Nephron (organoid): ENCODE results near the gene TRDN.
"Not testable (repeated sequence)": the region's sequence is repeated elsewhere in the genome, so short reads cannot be mapped to it uniquely, and the experiment has no call there.

Experiments
- H3K27ac Mint-ChIP-seq, 3 experiments: 2 replicates each; pipeline ENCODE4 v1.8.0; 2020; ENCODE audit warnings: mixed read lengths in 3 of 3, mild to moderate bottlenecking in 2 of 3, moderate library complexity in 1 of 3
- H3K27me3 Mint-ChIP-seq: 2 replicates; pipeline ENCODE4 v1.8.0; 2021; ENCODE audit warnings: low read depth, mild to moderate bottlenecking, moderate library complexity, mixed read lengths
- H3K36me3 Mint-ChIP-seq: 2 replicates; pipeline ENCODE4 v1.8.0; 2020; ENCODE audit warnings: low read depth, mixed read lengths
- H3K4me1 Mint-ChIP-seq: 2 replicates; pipeline ENCODE4 v1.8.0; 2020; ENCODE audit warnings: mixed read lengths
- H3K4me3 Mint-ChIP-seq, 3 experiments: 2 replicates each; pipeline ENCODE4 v1.8.0; 2020; ENCODE audit warnings: mild to moderate bottlenecking in 3 of 3, mixed read lengths in 3 of 3, moderate library complexity in 2 of 3
- H3K9me3 Mint-ChIP-seq: 2 replicates; pipeline ENCODE4 v1.8.0; 2020; ENCODE audit warnings: mixed read lengths
- TF ChIP-seq, protein P1 (sequence below), 3 experiments: fragments of 200-600 bp; sonication (generic); IDR thresholded peaks; one replicate each; pipeline ENCODE4 v1.5.0; 2021; ENCODE audit warnings: antibody characterized with exemption in 3 of 3; ENCODE audit not compliant: unreplicated experiment in 3 of 3

The TRDN gene

DNA sequence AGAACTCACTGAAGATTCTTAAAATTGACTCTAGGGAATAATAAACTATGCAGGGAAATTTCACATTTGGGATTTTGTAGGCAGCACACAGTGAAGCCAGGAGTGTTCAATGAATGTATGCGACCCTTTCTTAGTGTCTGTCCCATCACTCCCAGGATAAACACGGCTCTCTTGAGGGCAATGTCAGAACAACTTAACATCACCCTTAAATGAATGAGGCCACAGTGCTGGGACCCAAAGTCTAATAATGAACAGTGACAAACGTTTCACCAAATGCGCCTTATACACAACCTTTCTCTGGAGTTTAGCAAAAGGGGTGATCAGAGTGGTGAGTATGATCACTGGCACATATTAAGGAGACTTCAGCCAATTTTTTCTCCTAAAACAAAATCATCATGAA lies 403.4 kb downstream of the TRDN start:
- H3K27ac Mint-ChIP-seq = no peak overlapping the region
- TF ChIP-seq, protein P1, sequence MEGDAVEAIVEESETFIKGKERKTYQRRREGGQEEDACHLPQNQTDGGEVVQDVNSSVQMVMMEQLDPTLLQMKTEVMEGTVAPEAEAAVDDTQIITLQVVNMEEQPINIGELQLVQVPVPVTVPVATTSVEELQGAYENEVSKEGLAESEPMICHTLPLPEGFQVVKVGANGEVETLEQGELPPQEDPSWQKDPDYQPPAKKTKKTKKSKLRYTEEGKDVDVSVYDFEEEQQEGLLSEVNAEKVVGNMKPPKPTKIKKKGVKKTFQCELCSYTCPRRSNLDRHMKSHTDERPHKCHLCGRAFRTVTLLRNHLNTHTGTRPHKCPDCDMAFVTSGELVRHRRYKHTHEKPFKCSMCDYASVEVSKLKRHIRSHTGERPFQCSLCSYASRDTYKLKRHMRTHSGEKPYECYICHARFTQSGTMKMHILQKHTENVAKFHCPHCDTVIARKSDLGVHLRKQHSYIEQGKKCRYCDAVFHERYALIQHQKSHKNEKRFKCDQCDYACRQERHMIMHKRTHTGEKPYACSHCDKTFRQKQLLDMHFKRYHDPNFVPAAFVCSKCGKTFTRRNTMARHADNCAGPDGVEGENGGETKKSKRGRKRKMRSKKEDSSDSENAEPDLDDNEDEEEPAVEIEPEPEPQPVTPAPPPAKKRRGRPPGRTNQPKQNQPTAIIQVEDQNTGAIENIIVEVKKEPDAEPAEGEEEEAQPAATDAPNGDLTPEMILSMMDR (IDR thresholded peaks at IDR 0.05; ENCODE audit: unreplicated experiment in 3 of 3) = no peak

GRCh38 chr6:123227789-123228188 lies 409.0 kb downstream of the TRDN start:
- H3K36me3 Mint-ChIP-seq, H3K4me1 Mint-ChIP-seq, H3K27me3 Mint-ChIP-seq, H3K9me3 Mint-ChIP-seq, H3K27ac Mint-ChIP-seq, H3K4me3 Mint-ChIP-seq: not testable (repeated sequence)

More for the DNA sequence above, 403.4 kb downstream of the TRDN start:
- Mint-ChIP-seq H3K36me3 (no peaks in the 10 kb centered on the region), H3K9me3 (no peaks in the 10 kb centered on the region), H3K27me3 (no peaks in the 10 kb centered on the region), H3K4me3 (no peak overlapping the region), H3K4me1 (no peaks in the 10 kb centered on the region)

GRCh38 chr6:123226398-123226797 lies 410.4 kb downstream of the TRDN start:
- Mint-ChIP-seq H3K27ac (no peak overlapping the region), H3K27me3 (no peaks in the 10 kb centered on the region), H3K36me3 (no peaks in the 10 kb centered on the region), H3K4me1 (no peaks in the 10 kb centered on the region), H3K9me3 (no peaks in the 10 kb centered on the region), H3K4me3 (no peak overlapping the region)
- TF ChIP-seq, protein P1 (IDR thresholded peaks at IDR 0.05; ENCODE audit: unreplicated experiment in 3 of 3) = no peak

DNA sequence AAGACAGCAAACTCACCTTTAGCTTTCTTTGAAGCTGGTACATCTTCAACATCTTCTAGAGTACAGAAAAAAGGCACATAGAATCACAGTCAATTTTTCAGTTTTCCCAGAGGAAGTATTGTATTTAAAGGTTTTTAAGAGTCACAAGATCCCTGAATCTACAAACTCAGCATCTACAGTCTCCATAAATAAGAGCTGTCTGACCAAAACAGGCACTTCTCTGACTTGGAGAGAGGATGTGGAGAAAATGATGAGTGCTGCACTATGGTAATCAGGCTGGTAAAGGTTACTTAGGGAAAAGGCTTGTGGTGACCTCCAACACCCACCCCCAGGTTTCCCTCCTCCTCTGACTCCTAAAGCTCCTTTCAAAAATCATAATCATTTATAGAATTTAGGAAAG lies 412.7 kb downstream of the TRDN start:
- no peaks in the 10 kb centered on the region for H3K36me3 Mint-ChIP-seq
- no peak overlapping the region for H3K4me3 Mint-ChIP-seq
- H3K9me3 Mint-ChIP-seq = no peaks in the 10 kb centered on the region
- TF ChIP-seq, protein P1 (IDR thresholded peaks at IDR 0.05; ENCODE audit: unreplicated experiment in 3 of 3) = no peak
- no peaks in the 10 kb centered on the region for H3K4me1 Mint-ChIP-seq
- no peak overlapping the region for H3K27ac Mint-ChIP-seq
- H3K27me3 Mint-ChIP-seq = no peaks in the 10 kb centered on the region

GRCh38 chr6:123223461-123223860 lies 413.3 kb downstream of the TRDN start:
- H3K9me3 Mint-ChIP-seq = no peaks in the 10 kb centered on the region
- H3K4me1 Mint-ChIP-seq = no peaks in the 10 kb centered on the region
- H3K4me3 Mint-ChIP-seq = no peak overlapping the region
- H3K36me3 Mint-ChIP-seq = no peaks in the 10 kb centered on the region
- H3K27ac Mint-ChIP-seq = no peak overlapping the region
- no peaks in the 10 kb centered on the region for H3K27me3 Mint-ChIP-seq
- TF ChIP-seq, protein P1 (IDR thresholded peaks at IDR 0.05; ENCODE audit: unreplicated experiment in 3 of 3) = no peak

DNA sequence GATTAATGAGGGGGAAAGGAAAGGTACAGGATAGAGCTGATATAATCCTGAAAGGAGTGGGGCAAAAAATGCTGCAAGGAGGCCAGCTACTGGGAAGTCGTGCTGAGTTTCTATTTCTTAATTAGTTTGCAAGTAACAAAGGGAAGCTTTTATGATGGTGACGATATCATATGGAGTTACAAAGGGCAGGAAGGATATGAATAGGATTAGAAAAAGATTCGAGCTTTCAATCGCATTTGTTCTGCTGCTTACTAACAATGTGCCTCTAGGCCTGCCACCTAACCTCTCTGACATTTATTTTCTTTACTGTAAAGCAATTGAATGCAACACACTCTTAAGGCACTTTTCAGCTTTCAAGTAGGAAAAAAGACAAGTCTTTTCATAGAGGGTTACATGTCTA lies 421.5 kb downstream of the TRDN start:
- Mint-ChIP-seq H3K9me3 (no peaks in the 10 kb centered on the region), H3K4me3 (no peak overlapping the region)
- TF ChIP-seq, protein P1 (IDR thresholded peaks at IDR 0.05; ENCODE audit: unreplicated experiment in 3 of 3) = no peak

More for the DNA sequence above, 421.5 kb downstream of the TRDN start:
- Mint-ChIP-seq H3K27me3 (no peaks in the 10 kb centered on the region), H3K36me3 (no peaks in the 10 kb centered on the region), H3K4me1 (no peaks in the 10 kb centered on the region), H3K27ac (no peak overlapping the region)
